Measurements from ENCODE around the gene UBE2C.

UBE2C gene

DNA sequence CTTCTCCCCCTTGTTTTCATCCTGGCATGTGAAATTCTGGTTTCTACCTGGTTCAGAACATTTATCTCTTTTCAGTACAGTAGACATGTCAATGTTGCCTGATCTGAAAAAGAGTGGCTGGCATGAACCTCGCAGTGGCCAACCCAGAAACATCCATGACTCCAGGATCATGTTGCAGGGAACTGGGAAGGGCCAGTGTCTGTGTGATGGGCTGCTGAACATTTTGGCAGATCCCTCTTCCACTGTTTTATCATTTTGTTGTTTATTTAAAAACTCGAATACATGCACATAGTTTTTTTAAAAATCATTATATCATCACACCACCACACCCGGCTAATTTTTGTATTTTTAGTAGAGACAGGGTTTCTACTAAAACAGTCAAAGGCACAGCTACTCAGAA lies 39.8 kb upstream of the UBE2C start:
- no peak for DNase-seq
- TF ChIP-seq, protein P1, sequence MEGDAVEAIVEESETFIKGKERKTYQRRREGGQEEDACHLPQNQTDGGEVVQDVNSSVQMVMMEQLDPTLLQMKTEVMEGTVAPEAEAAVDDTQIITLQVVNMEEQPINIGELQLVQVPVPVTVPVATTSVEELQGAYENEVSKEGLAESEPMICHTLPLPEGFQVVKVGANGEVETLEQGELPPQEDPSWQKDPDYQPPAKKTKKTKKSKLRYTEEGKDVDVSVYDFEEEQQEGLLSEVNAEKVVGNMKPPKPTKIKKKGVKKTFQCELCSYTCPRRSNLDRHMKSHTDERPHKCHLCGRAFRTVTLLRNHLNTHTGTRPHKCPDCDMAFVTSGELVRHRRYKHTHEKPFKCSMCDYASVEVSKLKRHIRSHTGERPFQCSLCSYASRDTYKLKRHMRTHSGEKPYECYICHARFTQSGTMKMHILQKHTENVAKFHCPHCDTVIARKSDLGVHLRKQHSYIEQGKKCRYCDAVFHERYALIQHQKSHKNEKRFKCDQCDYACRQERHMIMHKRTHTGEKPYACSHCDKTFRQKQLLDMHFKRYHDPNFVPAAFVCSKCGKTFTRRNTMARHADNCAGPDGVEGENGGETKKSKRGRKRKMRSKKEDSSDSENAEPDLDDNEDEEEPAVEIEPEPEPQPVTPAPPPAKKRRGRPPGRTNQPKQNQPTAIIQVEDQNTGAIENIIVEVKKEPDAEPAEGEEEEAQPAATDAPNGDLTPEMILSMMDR (IDR thresholded peaks at IDR 0.05), result no peak
- no peaks in the 10 kb centered on the region for H3K36me3 Mint-ChIP-seq (ENCODE audit: low read depth)
- H3K9me3 Mint-ChIP-seq, result no peaks in the 10 kb centered on the region
- H3K4me1 Mint-ChIP-seq, result peaks cover 22% of the 10 kb centered on the region
- H3K27ac Mint-ChIP-seq, result no peak overlapping the region
- H3K27me3 Mint-ChIP-seq (ENCODE audit: low read depth, poor library complexity), result peaks cover 13% of the 10 kb centered on the region
- no peak overlapping the region for H3K4me3 Mint-ChIP-seq

- H3K27me3 Mint-ChIP-seq (ENCODE audit: low read depth, poor library complexity), result peaks cover 9% of the 10 kb centered on the region
- no peak for DNase-seq
- TF ChIP-seq, protein P1 (IDR thresholded peaks at IDR 0.05), result no peak
- peaks cover 22% of the 10 kb centered on the region for H3K4me1 Mint-ChIP-seq
- no peaks in the 10 kb centered on the region for H3K36me3 Mint-ChIP-seq (ENCODE audit: low read depth)
- H3K27ac Mint-ChIP-seq, result no peak overlapping the region
- no peaks in the 10 kb centered on the region for H3K9me3 Mint-ChIP-seq
- no peak overlapping the region for H3K4me3 Mint-ChIP-seq
Measured at GRCh38 chr20:45774945-45775344, 37.5 kb upstream of the UBE2C start.

DNA sequence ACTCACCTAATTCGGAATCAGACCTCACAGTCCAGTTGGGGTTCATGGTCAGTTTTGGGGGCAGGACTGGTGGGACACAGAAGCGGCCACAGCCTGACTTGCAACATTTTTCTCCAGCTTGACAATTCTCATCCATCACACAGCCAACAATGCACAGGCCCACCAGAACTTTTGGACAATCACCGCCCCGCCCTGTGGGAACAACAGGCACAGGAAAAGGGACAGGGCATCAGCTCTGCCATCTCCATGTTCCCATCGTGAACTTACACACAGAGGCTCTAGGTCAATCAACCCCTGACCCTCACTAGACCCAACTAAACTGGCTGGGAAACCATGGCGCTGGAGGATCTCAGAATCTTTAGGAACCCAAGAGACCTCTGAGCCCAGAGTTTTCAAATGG lies 37.0 kb upstream of the UBE2C start:
- H3K27ac Mint-ChIP-seq, result no peak overlapping the region
- TF ChIP-seq, protein P1 (IDR thresholded peaks at IDR 0.05), result no peak
- H3K4me3 Mint-ChIP-seq, result no peak overlapping the region
- H3K4me1 Mint-ChIP-seq, result peaks cover 25% of the 10 kb centered on the region
- DNase-seq, result no peak
- H3K9me3 Mint-ChIP-seq, result no peaks in the 10 kb centered on the region
- no peaks in the 10 kb centered on the region for H3K36me3 Mint-ChIP-seq (ENCODE audit: low read depth)
- peaks cover 9% of the 10 kb centered on the region for H3K27me3 Mint-ChIP-seq (ENCODE audit: low read depth, poor library complexity)

DNA sequence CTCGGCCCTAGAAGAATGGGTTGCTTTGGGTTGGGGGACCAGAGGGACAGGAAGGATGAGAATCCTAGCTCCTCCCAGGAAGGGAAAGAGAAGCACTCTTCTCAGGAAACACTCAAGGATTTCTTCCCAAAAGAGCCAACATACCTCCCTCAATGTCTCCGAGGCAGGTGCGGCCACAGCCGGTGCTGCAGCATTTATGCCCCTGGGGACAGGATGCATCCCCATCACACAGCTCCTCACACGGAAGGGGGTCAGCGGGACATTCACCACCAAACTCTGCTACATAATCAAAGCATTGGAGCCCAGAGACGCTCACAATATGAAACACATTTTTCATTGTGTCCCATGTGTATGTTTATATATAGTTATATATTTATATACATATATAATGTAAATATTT lies 35.5 kb upstream of the UBE2C start:
- peaks cover 15% of the 10 kb centered on the region for H3K4me1 Mint-ChIP-seq
- H3K36me3 Mint-ChIP-seq (ENCODE audit: low read depth), result no peaks in the 10 kb centered on the region
- TF ChIP-seq, protein P1 (IDR thresholded peaks at IDR 0.05), result no peak
- H3K27me3 Mint-ChIP-seq (ENCODE audit: low read depth, poor library complexity), result peaks cover 5% of the 10 kb centered on the region
- no peak overlapping the region for H3K27ac Mint-ChIP-seq
- H3K4me3 Mint-ChIP-seq, result no peak overlapping the region
- DNase-seq, result no peak
- no peaks in the 10 kb centered on the region for H3K9me3 Mint-ChIP-seq

GRCh38 chr20:45779011-45779915 lies 33.2 kb upstream of the UBE2C start:
- Mint-ChIP-seq H3K9me3 (no peaks in the 10 kb centered on the region), H3K4me1 (peaks cover 5% of the 10 kb centered on the region), H3K27me3 (ENCODE audit: low read depth, poor library complexity) (peaks cover 9% of the 10 kb centered on the region), H3K27ac (no peak overlapping the region), H3K4me3 (no peak overlapping the region), H3K36me3 (ENCODE audit: low read depth) (no peaks in the 10 kb centered on the region)
- no peak for DNase-seq
- TF ChIP-seq, protein P1 (IDR thresholded peaks at IDR 0.05), result no peak

- H3K27me3 Mint-ChIP-seq (ENCODE audit: low read depth, poor library complexity), result peaks cover 11% of the 10 kb centered on the region
- peaks cover 5% of the 10 kb centered on the region for H3K4me1 Mint-ChIP-seq
- no peak overlapping the region for H3K27ac Mint-ChIP-seq
- no peaks in the 10 kb centered on the region for H3K9me3 Mint-ChIP-seq
- H3K4me3 Mint-ChIP-seq, result no peak overlapping the region
- no peaks in the 10 kb centered on the region for H3K36me3 Mint-ChIP-seq (ENCODE audit: low read depth)
- TF ChIP-seq, protein P1 (IDR thresholded peaks at IDR 0.05), result no peak
- DNase-seq, result no peak
Measured at GRCh38 chr20:45780159-45780558, 32.3 kb upstream of the UBE2C start.

Data from nephron progenitor cell (in vitro differentiated cells).